NCI-H226 (cell line): Measurements from ENCODE around the gene BRD1.
"Not testable (repeated sequence)": the region's sequence is repeated elsewhere in the genome, so short reads cannot be mapped to it uniquely, and the experiment has no call there.

Experiments used
- DNase-seq: peaks from one replicate; pipeline ENCODE4 v3.0.0-alpha.2; 2015

BRD1 gene

GRCh38 chr22:49781886-49782285, 45.8 kb downstream of the BRD1 start:
- DNase-seq: not testable (repeated sequence)

GRCh38 chr22:49781289-49781782, 46.3 kb downstream of the BRD1 start:
- no peak for DNase-seq

GRCh38 chr22:49780698-49781288, 46.9 kb downstream of the BRD1 start:
- no peak for DNase-seq

GRCh38 chr22:49779853-49780697, 47.6 kb downstream of the BRD1 start:
- DNase-seq: no peak

- no peak for DNase-seq
Measured at GRCh38 chr22:49779211-49779610, 48.5 kb downstream of the BRD1 start.

- DNase-seq: no peak
Measured at GRCh38 chr22:49777569-49778249, 50.0 kb downstream of the BRD1 start.

GRCh38 chr22:49776891-49777290, 50.8 kb downstream of the BRD1 start:
- DNase-seq: no peak

GRCh38 chr22:49775867-49776511, 51.7 kb downstream of the BRD1 start:
- no peak for DNase-seq

GRCh38 chr22:49775191-49775866, 52.3 kb downstream of the BRD1 start:
- DNase-seq: no peak

GRCh38 chr22:49774499-49775151, 53.0 kb downstream of the BRD1 start:
- DNase-seq: no peak

- DNase-seq: no peak
Measured at GRCh38 chr22:49774046-49774445, 53.6 kb downstream of the BRD1 start.

- no peak for DNase-seq
Measured at GRCh38 chr22:49773531-49773930, 54.1 kb downstream of the BRD1 start.

GRCh38 chr22:49772692-49773091, 55.0 kb downstream of the BRD1 start:
- no peak for DNase-seq

GRCh38 chr22:49771266-49772065, 56.2 kb downstream of the BRD1 start:
- DNase-seq: no peak

- DNase-seq: no peak
Measured at GRCh38 chr22:49770547-49771265, 57.0 kb downstream of the BRD1 start.

GRCh38 chr22:49769691-49770546, 57.8 kb downstream of the BRD1 start:
- no peak for DNase-seq

- DNase-seq: no peak
Measured at GRCh38 chr22:49768951-49769690, 58.6 kb downstream of the BRD1 start.

- DNase-seq: no peak
Measured at GRCh38 chr22:49768077-49768910, 59.4 kb downstream of the BRD1 start.
